ELR (cell line): ENCODE results near the gene SF3A2.

Source experiments
- DNase-seq: peaks from one replicate; pipeline ENCODE4 v3.0.0-alpha.2; 2015; ENCODE audit warnings: low read depth

The SF3A2 gene

DNA sequence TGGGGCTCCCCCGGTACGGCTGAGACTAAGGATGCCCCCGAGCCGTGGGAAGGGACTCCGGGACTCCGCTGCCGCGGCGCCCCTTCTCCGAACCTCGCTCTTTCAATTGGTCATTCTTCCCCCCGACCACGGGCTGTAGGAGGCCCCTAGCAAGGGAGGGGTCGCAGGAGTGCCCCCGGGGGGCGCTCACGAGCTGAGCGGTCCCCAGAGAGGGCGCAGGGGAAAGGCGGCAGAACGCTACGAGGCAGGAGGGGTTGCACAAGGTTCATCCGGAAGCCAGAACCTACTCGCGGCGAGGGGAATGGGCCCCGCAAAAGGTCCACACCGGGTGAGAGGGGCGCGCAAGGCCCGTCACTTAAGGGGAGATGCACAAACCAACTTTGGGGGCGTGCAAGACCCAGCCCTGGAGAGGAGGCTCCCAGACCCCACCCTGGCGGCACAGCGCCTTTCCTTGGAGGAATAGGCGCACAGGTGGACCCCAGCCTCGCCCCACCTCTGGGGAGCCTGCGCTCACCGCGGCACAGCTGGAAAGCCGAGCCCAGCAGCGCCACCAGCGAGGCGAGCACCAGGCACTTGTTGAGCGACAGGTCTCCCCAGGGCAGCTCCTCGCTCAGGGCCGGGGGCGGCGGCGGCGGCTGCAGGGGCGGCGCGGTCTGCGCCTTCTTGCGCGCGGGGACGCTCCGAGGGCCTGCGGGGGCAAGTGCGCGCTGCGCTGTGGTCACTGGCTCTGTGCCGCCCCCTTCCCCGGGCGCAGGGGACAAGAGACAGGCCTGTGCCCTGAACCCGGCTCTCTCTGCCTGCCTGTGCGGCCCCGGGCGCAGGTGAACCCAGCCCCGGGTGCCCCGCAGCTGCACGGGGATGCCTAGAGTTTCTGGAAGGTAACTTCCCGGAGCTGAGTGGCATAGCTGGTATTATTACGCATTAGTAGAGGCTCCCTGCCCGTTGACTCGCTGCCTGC, 16.8 kb downstream of the SF3A2 start:
- no peak for DNase-seq

DNA sequence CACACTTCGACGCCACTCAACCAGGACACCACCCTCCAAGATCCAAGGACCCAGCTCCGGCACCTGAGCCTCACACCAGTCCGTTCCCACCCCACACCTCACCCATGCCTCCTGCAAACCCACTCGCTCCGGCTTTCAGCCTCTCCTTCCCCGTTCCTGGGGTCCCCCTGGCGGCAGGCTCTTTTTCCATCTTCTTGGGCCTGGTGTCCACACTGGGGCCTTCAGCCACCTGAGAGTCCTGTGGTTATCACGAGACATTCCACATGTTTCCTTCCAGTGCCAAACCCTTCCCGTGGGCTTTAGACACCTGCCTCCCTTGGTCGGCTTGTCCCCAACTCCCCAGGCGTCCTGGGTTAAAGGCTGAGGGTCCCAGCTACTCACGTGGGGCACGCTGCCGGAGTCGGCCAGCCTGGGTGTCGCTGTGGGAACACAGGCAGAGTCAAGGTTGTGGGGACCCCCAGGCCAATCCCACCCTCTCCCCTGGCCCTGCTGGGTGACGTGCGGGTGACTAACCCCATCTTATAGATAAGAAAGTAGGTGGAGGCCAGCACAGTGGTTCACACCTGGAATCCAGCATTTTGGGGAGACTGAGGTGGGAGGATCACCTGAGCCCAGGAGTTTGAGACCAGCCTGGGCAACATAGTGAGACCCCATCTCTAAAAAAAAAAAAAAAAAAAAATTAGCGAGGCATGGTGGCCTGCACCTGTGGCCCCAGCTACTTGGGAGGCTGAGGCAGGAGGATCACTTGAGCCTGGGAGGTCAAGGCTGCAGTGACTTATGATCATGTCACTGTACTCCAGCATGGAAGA, 17.6 kb downstream of the SF3A2 start:
- DNase-seq, result no peak

DNA sequence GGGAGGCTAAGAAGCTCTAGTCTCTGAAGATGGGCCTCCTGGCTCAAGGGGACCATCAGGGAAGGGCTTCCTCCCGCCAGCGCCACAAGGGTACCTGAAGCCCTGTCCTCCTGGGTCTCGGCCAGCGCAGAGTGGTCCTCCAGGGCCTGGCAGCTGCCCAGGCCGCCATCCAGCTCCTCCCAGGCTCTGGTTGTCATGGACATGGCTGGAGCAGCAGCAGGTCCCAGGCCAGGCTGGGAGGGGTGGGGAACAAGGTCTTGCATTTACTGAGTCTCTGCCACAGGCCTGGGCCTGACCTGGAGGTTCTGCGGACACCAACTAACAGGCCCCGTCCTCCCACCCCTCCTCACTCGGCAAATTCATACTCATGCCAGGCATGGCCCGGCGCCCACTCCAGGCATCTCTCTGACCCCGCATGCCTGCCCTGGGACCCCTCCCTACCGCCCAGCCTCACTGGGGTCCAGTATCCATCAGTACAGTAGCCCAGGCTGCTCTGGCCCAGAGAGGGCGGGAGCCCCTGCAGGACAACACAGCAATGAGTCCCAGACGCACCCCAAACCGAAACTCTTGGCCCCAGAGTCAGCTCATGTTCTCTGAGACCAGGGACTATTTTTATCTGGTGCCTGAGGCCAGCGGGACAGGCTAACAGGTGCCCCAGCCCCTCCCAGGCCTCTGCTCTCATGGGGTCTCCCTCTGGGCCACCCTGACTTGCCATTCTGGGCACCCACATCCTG, 18.7 kb downstream of the SF3A2 start:
- DNase-seq, result no peak

DNA sequence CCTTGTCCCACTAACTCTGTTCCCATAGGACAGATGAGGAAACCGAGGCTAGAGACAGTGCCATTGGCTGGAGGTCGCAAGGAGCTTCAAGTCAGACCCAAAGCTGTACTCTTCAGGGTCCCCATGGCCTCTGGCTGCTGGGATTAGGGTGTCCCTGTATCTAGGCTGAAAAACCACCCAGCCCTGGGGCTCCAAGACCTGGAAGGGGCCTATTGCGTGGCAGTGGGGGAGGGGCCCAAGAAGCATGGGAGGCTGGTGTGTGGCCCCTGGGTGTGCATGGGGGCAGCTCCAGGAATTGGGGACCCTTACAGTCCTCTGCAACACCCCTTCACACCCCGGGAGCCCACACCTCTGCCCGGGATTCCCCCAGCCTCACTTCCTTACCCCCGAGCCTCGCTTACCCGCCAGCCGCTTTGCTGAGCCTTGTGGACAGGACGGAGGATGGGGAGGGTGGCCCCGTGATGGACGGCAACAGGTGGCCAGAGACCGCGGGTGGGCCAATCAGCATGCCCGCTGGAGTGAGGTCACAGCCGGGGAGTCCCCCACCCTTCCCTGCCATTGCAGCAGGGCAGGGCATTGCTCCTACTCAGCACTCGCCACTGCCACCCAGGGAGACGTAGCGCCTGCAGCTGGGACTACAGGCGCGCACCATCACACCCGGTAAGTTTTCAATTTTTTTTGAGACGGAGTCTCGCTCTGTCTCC, 19.5 kb downstream of the SF3A2 start, which contains the start of gene JSRP1:
JSRP1 (minus strand) TSS at position 436 of the 704 bp plus-strand sequence. CDS start 1,103 bp downstream, outside the sequence.
- DNase-seq, result no peak

DNA sequence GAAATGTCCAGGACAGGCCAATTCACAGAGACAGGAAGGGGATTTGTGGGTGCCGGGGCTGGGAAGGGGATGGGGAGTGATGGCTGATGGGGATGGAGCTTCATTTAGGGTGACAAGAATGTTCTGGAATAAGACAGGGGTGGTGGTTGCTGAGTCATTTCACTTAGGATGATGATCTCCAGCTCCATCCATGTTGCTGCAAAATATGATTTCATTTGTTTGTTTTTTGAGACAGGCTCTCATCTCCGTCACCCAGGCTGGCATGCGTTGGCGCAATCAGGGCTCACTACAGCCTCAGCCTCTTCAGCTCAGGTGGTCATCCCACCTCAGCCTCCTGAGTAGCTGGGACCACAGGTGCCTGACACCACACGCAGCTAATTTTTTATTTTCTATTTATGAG, 22.7 kb downstream of the SF3A2 start:
- DNase-seq, result peak; percentile 48

DNA sequence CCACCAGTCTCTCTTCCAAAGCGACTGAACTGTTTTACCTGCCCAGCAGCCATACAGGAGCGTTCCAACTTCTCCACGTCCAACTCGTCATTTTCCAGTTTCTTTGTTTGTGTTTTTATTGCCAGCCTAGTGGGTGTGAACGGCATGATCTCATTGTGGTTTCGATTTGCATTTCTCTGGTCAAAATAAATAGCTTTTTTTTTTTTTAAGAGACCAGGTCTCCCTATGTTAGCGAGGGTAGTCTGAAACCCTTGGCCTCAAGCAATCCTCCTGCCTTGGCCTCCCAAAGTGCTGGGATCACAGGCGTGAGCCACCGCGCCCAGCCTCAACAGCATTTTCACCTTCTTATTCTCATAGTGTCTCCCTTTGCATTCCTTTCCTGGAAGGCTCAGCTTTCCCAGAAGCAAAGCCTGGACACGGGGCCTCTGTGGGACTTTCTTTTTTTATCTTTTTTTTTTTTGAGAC, 23.7 kb downstream of the SF3A2 start:
- peak; percentile 55 for DNase-seq

DNA sequence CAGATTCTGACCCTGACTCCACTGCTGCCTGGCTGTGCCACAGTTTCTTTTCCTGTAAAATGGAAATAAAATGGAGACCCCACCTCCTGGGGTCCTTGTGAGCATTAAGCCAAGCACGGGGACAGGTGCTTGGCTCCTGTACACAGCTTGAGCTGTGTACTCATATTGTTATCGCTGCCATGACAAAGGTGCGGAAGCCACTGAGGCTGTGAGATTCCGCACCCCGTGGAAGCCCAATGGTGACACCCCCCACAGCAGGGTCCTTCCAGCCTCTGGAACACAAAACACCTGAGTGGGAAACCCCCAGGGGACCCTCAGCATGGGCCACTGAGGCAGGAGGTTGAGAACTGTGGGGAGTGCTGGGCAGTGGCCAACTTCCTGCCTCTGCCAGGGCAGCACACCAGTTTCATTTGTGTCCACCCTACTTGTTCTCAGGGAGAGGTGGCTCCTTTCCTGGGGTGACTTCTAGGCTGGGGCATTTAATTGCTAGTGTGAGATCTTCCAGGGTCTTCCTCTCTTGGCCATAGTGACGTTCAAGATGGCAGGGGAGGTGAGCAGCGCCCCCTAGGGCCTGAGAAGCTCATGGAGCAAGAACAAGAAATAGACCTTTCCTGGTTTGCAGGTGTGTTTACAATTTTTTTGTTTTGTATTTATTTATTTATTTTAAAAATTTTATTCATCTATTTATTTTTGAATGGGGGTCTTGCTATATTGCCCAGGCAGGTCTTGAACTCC, 25.0 kb downstream of the SF3A2 start:
- DNase-seq, result peak; percentile 54

DNA sequence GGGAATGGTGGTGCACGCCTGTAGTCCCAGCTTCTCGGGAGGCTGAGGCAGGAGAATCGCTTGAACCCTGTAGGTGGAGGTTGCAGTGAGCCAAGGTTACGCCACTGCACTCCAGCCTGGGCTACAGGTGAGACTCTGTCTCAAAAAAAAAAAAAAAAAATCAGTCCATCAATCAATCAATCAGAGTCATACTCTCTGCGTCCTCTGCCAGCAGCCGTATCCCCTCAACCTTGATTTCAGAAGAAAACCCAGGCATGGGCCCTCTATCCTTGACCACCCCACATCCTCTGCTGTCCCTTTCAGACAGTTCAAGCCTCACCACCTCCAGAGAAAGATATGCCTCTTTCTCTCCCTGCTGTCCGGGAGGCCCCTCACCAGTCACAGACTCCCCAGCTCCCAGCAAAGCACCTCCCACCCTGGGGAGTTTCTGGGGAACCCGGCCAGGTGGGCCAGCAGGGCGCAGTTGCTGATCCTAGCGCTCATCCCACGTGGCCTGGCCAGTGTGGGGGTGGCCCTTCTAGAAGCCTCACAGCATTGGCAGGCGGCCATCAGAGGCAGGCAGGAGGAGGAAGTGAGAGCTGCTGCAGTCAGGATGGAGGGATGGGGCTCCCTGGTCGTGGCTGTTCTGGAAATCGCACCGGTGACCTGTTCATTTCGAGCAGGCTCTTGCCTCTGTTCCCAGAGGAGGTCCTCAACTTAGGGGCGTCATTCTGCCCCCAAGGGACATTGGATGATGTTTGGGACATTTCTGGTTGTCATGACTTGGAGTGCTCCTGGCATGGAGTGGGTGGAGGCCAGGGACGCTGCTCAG, 29.8 kb downstream of the SF3A2 start:
- peak; percentile 64 for DNase-seq

DNA sequence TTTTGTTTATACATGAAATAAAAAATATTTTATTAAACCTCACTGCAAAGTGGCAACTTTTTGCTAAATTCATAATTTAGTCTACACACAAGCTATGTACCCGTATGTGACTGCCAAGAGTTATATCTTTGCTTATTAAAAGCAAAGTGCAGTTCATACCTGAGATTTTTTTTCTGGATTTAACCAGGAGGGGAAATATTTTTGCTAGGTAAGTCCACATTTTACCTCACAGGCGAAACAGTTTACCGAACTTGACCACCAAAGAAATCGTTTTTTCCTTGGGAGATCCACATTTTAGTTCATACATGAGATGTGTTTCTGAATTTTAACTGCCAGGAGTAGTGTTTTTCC, 31.8 kb downstream of the SF3A2 start:
- DNase-seq, result no peak

DNA sequence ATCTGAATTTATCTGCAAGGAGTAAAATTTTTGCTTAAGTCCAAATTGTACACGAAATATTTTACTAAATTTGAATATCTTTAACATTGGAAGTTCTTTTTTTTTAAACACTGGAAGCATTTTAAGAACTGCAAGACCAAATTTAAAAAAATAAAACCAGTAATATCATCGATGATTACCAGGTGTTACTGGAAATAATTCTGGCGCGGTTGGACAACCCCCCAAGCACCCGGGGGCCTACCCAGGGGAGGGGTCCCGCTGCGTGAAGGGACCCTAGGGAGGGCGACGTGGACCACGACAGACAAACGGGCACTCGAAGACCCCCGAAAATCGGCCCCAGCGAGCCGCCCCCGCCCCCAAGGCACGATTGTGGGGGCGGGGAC, 32.2 kb downstream of the SF3A2 start:
- DNase-seq, result no peak

DNA sequence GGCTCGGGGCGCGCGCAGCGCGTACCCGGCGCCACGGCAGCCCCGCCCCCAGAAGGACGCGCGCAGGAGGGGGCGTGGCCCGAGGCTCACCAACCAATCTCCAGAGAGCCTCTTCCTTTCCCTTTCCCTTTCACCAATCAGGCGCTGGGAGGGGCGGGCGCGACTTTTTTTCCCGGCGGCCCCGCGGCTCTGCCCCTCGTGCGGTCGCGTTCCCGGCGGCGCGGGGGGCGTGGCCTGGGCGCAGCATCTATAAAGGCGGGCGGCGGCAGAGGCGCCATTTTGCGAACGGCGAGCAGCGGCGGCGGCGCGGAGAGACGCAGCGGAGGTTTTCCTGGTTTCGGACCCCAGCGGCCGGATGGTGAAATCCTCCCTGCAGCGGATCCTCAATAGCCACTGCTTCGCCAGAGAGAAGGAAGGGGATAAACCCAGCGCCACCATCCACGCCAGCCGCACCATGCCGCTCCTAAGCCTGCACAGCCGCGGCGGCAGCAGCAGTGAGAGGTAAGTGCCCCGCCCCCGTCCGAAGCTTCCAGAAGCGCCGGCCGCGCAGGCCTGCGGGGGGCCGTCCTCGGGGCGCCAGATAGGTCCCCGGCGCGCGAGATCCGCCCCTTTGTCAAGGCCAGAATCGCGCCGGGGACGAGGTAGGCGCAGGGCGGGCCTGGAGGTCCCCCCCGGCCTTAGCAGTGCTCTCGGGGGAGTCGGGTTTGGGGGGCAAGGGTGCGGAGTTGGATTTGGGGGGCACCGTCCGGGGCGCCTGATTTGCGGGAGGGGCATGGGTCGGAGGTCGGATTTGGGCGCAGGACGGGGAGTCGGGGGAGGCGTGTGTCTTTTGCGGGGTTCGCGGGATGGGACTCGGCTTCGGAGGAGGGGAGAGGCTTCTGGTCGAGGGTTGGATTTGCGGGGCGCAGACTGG, 32.9 kb downstream of the SF3A2 start:
- peak; percentile 97 for DNase-seq

DNA sequence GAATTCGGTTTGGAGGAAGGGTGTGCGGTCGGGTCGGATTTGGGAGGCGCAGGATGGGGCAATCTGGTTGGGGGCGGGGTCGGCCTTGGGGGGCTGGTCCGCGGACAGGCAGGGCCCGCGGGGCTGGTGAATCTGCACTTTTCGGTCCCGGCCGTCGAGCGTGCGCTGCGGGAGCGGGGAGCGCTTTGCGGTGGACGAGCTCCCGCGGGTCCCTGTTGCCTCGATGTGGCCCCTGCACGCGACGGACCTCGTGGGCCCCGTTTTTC, 33.5 kb downstream of the SF3A2 start:
- DNase-seq, result peak; percentile 45

DNA sequence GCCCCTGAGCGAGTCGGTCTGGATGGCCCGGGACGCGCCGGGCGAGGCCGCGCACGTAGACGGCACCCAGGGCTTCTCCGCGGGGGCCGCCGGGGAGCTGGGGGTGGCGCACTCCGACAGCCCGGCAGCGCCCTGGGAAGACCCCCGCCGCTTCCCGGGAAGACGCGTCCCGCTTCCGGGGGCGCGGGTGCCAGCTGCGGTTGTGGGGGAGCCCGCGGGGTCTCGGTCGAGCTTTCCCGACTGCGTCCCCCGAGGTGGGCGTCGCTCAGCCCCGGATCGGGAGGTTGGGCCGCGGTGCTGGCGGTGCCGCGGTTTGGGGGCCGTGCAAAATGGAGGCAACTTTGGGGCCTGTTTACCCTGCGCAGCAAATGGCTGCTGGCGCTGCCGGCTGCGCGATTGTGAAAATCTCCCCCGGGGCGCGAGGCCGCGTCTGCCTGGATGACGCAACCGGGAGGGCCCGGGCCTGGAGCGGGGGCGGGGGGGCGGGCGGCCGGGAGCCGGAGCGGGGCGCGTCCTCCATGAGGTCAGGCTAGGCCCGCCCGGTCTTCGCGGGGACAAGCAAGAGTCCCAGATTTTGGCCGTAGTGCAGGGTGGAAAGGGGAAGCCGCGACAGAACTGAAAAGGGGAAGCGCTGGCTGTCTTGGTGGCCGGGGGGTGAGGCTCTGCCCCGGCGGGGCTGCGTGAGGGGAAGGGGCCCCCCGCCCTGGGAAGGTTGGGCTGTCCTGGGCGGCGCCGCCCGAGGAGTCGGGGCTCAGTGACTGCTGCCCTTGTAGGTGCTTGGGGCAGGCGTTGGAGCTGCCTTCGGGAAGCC, 34.0 kb downstream of the SF3A2 start:
- DNase-seq, result peak; percentile 89

DNA sequence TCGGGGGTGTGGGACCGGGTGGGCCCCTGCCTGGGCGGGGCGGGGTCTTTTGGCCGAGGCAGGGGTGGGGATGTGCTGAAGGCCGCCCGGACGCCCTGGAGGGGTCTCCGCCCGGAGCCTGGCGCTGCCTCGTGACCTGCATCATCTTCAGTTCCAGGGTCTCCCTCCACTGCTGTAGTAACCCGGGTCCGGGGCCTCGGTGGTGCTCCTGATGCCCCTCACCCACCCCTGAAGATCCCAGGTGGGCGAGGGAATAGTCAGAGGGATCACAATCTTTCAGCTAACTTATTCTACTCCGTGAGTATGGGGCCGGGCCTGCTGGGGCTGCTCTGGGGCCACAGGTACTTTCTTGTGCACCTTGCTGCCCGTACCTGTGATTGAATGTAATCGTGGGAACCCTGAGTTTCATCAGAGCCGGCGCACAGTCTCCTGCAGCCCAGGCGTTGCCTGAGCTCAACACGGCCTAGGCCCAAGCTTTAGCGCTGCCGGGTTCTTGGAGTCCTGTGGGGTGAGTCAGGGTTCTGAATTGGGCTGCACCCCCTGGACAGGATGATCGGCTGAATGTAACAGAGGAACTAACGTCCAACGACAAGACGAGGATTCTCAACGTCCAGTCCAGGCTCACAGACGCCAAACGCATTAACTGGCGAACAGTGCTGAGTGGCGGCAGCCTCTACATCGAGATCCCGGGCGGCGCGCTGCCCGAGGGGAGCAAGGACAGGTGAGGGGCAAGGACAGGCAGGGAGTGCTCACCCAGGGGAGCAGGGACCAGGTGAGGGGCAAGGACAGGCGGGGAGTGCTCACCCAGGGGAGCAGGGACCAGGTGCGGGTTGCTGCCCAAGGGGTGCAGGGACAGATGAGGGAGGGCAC, 34.8 kb downstream of the SF3A2 start:
- DNase-seq, result peak; percentile 94

DNA sequence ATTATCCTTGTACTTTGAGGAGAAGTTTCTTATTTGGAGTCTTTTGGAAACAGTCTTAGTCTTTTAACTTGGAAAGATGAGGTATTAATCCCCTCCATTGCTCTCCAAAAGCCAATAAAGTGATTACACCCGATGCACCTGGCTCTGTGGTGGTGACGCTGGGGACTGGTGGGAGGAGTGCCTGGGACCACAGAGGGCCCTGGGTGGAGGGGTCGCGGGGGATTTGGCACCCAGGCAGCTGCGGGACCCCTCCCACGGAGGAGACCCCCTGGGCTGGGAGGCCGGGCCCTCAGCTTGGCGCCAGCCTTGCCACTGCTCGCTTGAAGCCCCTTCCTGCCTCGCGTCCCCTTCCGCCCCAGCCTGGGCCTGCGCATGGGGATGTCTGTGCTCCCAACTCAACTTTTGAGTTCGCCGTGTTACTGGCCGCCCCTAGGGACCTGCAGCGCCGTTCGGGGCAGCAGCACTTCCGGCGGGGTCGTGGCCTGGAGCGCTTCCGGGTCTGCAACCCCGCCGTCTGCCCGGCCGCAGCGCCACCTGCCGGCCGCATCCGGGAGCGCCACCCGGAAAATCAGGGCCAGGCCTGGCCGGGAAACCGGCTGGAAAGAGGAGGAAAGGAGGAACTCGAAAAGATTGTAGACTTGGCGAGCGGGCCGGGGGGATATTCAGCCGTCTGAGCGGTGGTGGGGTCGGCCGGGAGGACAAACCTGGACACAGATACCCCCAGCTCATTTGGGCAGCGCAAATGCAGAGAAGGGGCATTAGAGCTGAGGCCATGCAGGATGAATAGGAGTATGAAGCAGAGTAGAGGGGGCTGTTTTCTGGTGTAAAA, 36.9 kb downstream of the SF3A2 start:
- DNase-seq, result peak; percentile 86

DNA sequence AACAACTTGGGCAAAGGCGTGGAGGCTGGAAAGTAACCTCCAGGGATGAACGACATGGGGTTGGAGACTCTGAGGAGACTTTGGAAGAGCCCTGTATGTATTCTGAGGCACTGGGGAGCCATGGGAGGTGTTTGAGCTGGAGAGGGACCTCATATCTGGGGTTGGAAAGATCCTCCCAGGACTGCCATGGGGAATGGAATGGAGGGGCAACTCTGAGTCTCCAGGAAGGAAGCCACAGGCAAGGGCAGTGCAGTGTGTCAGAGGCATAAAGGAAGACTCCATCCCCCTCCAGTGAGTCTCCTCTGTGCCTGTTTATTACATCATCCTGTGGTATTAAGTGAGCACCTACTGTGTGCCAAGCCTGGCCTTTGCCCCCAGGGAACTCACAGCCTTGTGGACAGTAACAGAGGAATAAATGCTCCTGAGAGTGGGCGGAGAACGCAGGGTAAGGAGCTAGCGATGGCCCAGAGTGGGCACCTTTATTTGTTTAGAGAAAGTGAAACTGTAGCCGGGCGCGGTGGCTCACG, 37.6 kb downstream of the SF3A2 start:
- peak; percentile 38 for DNase-seq
